Colonic mucosa (tissue), 4 donors: ENCODE data around the gene LIG3. TPM values are rescaled to one million over a fixed set of nuclear protein-coding genes. Genes with fewer than 3 reads are reported as not detected.
"Not testable (repeated sequence)": the region's sequence is repeated elsewhere in the genome, so short reads cannot be mapped to it uniquely, and the experiment has no call there.

Experiments
- DNase-seq: peaks from one replicate; pipeline ENCODE4 v3.0.0-alpha.2; 2020
- H3K27ac ChIP-seq: fragments of 200-600 bp; one replicate; pipeline ENCODE4 v1.8.0; 2021
- H3K27me3 ChIP-seq: fragments of 200-600 bp; one replicate; pipeline ENCODE4 v1.8.0; 2021
- H3K36me3 ChIP-seq: fragments of 200-600 bp; one replicate; pipeline ENCODE4 v1.8.0; 2021
- H3K4me1 ChIP-seq: fragments of 200-600 bp; one replicate; pipeline ENCODE4 v1.8.0; 2021; ENCODE audit warnings: mild to moderate bottlenecking
- H3K4me3 ChIP-seq: fragments of 200-600 bp; one replicate; pipeline ENCODE4 v1.8.0; 2021
- H3K9ac ChIP-seq, 2 donors: one replicate each; pipeline ENCODE4 v1.7.0; 2013; ENCODE audit warnings: control low read depth in 2 of 2, low read depth in 2 of 2, low read length in 2 of 2
- H3K9me3 ChIP-seq: fragments of 200-600 bp; one replicate; pipeline ENCODE4 v1.8.0; 2021
- intact Hi-C: fragments of 100-400 bp; cut with DNase I; formaldehyde crosslinking; loops from one replicate; pipeline ENCODE4 v1.14.1; 2022
- total RNA-seq, 2 donors: library from RNA; stranded (reverse); fragmentation: NEBNext Ultra II Directional in 1 of 2; extraction: Animal tissue kit (Norgen Biotek cat#: 25700) in 1 of 2; gene quantifications; one replicate each; pipeline ENCODE4 v1.2.1, GENCODE V29; 2021
- TF ChIP-seq, protein P1 (sequence below): fragments of 200-600 bp; IDR thresholded peaks from one replicate; pipeline ENCODE4 v1.8.0; 2022; ENCODE audit warnings: antibody characterized with exemption, mild to moderate bottlenecking
- donor health status: healthy.
- donor health status: DM: no; HTN: no; CAD: no.
- donor health status: DM: no; HTN: no; CAD: no.

The LIG3 gene
- total RNA-seq, 2 donors from 2014 or later = 29.1 to 42.9 TPM

DNA sequence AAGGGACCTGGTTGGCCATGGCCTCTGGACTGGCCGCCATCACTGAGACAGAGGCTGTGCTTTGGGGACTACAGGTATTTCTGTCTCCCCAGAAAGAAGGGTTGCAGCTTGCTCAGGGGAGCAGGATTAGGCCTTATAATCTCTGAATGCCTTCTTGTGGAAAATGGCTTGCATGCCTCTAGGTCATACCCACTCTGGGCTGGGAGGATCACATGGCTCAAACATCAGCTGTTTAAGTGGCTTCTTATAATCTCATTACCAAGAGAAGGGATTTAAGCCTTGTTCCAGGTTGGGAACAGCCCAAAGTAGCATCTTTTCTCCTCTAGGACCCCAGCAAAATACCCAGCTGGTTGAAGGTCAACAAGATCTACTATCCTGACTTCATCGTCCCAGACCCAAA lies 19.1 kb downstream of the LIG3 start:
- Histone ChIP-seq H3K27ac (no peak overlapping the region), H3K27me3 (no peaks in the 10 kb centered on the region), H3K9ac (no peak overlapping the region), H3K4me3 (no peak overlapping the region), H3K9me3 (no peaks in the 10 kb centered on the region), H3K36me3 (no peaks in the 10 kb centered on the region), H3K4me1 (no peaks in the 10 kb centered on the region)
- intact Hi-C loops = loop anchor here (2.0 to 10.0 kb wide), 3 partner anchors 89 to 185 kb away; partner anchors contain the start of gene RAD51D
- TF ChIP-seq, protein P1, sequence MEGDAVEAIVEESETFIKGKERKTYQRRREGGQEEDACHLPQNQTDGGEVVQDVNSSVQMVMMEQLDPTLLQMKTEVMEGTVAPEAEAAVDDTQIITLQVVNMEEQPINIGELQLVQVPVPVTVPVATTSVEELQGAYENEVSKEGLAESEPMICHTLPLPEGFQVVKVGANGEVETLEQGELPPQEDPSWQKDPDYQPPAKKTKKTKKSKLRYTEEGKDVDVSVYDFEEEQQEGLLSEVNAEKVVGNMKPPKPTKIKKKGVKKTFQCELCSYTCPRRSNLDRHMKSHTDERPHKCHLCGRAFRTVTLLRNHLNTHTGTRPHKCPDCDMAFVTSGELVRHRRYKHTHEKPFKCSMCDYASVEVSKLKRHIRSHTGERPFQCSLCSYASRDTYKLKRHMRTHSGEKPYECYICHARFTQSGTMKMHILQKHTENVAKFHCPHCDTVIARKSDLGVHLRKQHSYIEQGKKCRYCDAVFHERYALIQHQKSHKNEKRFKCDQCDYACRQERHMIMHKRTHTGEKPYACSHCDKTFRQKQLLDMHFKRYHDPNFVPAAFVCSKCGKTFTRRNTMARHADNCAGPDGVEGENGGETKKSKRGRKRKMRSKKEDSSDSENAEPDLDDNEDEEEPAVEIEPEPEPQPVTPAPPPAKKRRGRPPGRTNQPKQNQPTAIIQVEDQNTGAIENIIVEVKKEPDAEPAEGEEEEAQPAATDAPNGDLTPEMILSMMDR = no peak
- DNase-seq = no peak

DNA sequence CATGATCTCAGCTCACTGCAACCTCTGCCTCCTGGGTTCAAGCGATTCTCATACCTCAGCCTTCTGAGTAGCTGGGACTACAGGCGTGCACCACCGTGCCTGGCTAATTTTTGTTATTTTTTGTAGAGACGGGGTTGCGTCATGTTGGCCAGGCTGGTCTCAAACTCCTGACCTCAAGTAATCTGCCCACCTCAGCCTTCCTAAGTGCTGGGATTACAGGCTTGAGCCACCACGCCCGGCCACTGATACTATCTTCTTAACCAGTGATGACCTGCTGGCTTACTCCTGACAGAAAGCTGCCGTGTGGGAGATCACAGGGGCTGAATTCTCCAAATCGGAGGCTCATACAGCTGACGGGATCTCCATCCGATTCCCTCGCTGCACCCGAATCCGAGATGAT lies 20.7 kb downstream of the LIG3 start:
- H3K36me3 ChIP-seq, H3K9ac ChIP-seq, H3K9me3 ChIP-seq, intact Hi-C loops, H3K27ac ChIP-seq, DNase-seq, H3K4me1 ChIP-seq, H3K4me3 ChIP-seq, H3K27me3 ChIP-seq: not testable (repeated sequence)

DNA sequence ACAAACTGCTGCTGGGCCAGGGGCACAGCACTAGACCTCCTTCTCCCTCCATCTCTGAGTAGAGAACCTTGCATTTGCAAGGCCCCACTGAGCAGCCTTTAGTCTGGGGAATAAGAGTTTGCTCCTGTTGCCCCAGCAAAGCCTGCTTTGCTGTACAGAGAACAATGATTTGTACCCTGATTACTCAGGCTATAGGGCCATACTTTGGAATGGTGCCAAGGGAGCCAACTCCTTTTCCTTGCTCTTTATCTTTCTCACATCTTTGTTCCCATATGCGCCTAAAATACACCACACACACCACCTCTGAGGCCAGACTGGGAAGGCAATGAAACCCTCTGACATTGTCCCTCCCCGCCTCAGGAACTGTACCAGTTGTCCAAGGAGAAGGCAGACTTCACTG lies 21.2 kb downstream of the LIG3 start:
- no peak overlapping the region for H3K9ac ChIP-seq
- H3K4me1 ChIP-seq = no peaks in the 10 kb centered on the region
- H3K27ac ChIP-seq = no peak overlapping the region
- no peak overlapping the region for H3K4me3 ChIP-seq
- DNase-seq = no peak
- H3K27me3 ChIP-seq = no peaks in the 10 kb centered on the region
- H3K9me3 ChIP-seq = no peaks in the 10 kb centered on the region
- intact Hi-C loops = no loop called here
- no peaks in the 10 kb centered on the region for H3K36me3 ChIP-seq
- TF ChIP-seq, protein P1 = no peak

DNA sequence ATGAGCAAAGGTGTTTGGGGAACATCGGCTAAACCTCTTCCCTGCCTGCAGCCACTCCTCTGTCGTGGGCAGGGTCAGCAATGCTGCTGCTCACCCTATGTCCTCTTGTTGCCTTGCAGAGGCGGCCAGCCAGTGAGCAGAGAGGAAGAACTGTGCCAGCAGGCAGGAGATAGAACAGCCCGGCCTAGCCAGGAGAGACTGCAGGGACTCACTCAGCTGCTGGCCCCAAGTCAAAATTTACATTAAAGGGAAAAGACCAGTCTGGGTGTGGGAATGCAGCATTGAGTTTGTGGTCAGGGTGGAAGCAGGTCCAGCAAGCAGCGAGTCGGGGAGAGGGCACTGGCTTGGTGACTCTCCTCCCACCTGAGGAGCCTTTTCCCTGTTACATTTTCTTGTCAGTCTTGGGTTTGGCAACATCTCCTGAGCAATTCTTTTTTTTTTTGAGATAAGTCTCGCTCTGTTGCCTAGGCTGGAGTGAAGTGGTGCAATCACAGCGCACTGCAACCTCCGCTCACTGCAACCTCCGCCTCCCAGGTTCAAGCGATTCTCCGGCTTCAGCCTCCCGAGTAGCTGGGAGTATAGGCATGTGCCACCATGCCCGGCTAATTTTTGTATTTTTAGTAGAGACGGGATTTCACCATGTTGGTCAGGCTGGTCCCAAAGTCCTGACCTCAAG lies 22.7 kb downstream of the LIG3 start:
- Histone ChIP-seq H3K27ac (no peak overlapping the region), H3K36me3 (no peaks in the 10 kb centered on the region), H3K9me3 (no peaks in the 10 kb centered on the region), H3K9ac (no peak overlapping the region), H3K27me3 (no peaks in the 10 kb centered on the region), H3K4me3 (no peak overlapping the region), H3K4me1 (no peaks in the 10 kb centered on the region)
- intact Hi-C loops = no loop called here
- TF ChIP-seq, protein P1 = no peak
- DNase-seq = no peak

DNA sequence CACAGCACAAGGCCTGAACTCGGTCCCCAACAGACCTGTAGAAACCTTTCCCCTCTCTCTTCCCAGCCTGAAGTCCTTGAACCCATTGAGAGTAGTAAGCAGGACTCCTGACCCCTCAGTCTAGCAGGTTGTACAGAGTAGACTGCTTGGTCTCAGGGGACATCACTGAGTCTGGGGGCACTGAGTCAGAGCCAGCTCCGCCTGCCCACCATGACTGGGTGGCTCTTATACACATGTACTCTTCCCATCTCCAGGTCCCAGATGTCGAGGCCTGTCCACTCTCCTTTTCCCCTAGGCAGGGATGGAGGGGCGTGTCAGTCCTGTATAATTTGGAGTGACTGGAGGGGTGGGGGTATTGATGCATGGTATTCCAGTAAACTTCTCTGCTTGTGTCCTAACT lies 23.5 kb downstream of the LIG3 start:
- intact Hi-C loops = no loop called here
- no peak overlapping the region for H3K4me3 ChIP-seq
- no peak for DNase-seq
- no peaks in the 10 kb centered on the region for H3K36me3 ChIP-seq
- no peak overlapping the region for H3K27ac ChIP-seq
- no peak overlapping the region for H3K9ac ChIP-seq
- no peaks in the 10 kb centered on the region for H3K4me1 ChIP-seq
- H3K9me3 ChIP-seq = no peaks in the 10 kb centered on the region
- H3K27me3 ChIP-seq = no peaks in the 10 kb centered on the region
- TF ChIP-seq, protein P1 = no peak

DNA sequence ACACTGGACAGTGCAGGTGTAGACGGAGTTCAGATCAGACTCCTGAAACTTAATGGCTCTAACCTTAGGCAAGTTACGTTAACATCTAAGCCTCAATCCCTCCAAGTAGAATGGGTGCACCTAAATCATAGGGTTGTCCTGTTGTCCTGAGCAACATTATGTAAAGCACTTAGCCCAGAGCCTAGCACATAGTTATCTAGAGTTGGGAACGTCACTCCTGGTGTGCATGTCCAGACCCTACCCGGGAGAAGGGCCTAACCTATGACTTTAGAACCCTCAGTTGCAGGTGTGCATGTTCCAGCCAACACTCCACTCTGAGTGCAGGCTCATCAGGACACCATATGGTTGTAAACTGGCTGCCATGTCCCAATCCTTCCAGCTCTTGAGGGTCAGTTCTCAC lies 26.0 kb downstream of the LIG3 start:
- Histone ChIP-seq H3K27ac (no peak overlapping the region), H3K9me3 (no peaks in the 10 kb centered on the region), H3K9ac (no peak overlapping the region), H3K36me3 (no peaks in the 10 kb centered on the region), H3K4me3 (no peak overlapping the region), H3K4me1 (no peaks in the 10 kb centered on the region), H3K27me3 (no peaks in the 10 kb centered on the region)
- intact Hi-C loops = no loop called here
- TF ChIP-seq, protein P1 = no peak
- DNase-seq = no peak
